Stimulated activated naive B cell treated with anti-CD40 and anti-IgM and Interleukin-4, amounts not matched to agents 10 μg/mL and 1 μg/mL and 100 μg/mL, for 72 hours (primary cell): ENCODE measurements around the gene SMAD6.

Experiments
- ATAC-seq, 2 donors: fragments of 150-1000 bp; cut with Tn5 transposase; replicated peaks; 2 replicates each; pipeline ENCODE4 v1.10.0; 2021; ENCODE audit warnings: moderate library complexity in 1 of 2
- DNase-seq: peaks from one replicate; pipeline ENCODE4 v3.0.0; 2021
- H3K27ac Mint-ChIP-seq: one replicate; pipeline ENCODE4 v1.8.0; 2022; ENCODE audit warnings: mild to moderate bottlenecking, mixed read lengths
- H3K27me3 Mint-ChIP-seq, 2 donors: one replicate each; pipeline ENCODE4 v1.8.0; 2022; ENCODE audit warnings: mixed read lengths in 2 of 2
- H3K36me3 Mint-ChIP-seq, 2 donors: one replicate each; pipeline ENCODE4 v1.8.0; 2022; ENCODE audit warnings: mixed read lengths in 2 of 2, mild to moderate bottlenecking in 1 of 2
- H3K4me1 Mint-ChIP-seq, 2 donors: one replicate each; pipeline ENCODE4 v1.8.0; 2022; ENCODE audit warnings: mixed read lengths in 2 of 2, mild to moderate bottlenecking in 1 of 2
- H3K4me3 Mint-ChIP-seq, 2 donors: one replicate each; pipeline ENCODE4 v1.8.0; 2022; ENCODE audit warnings: mild to moderate bottlenecking in 2 of 2, mixed read lengths in 2 of 2, moderate library complexity in 1 of 2
- H3K9me3 Mint-ChIP-seq, 2 donors: one replicate each; pipeline ENCODE4 v1.8.0; 2022; ENCODE audit warnings: mixed read lengths in 2 of 2, mild to moderate bottlenecking in 1 of 2

Gene SMAD6

DNA sequence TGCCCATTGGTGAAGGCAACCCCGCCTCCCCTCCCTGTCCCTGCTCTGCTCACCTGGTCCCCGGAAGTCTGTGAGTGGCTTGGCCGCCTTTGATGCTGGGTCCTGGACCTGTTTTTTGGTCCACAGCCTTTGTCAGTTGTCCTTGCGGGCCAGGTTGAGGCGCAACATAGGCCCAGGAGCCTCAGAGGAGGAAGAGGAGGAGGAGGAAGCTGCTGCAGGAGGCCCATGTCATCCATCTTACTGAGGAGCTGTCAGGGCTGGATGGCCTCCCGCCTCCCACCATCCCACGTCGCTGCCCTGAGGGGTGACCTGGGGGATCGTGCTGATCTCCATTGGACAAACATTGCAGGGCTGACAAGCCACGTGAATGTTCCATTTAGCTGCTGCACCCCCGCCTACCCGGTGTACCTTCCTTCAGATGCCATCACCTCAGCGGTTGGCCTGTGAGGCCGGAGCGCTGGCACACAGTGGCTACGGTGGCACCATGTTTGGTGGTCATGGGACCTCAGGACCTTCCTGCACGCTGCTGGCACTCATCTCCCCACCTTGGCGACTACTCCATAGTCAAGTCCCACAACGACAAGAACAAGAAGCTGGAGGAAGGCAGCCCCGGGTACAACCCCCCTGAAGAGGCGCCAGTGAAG lies 106.3 kb downstream of the SMAD6 start:
- DNase-seq (no peak), ATAC-seq (no peak)
- Mint-ChIP-seq H3K27me3 (peaks cover 6 to 10% of the 10 kb centered on the region in 2 donors), H3K36me3 (no peaks in the 10 kb centered on the region), H3K4me3 (no peak overlapping the region), H3K9me3 (peaks cover 0 to 7% of the 10 kb centered on the region in 2 donors), H3K4me1 (no peaks in the 10 kb centered on the region), H3K27ac (no peak overlapping the region)

DNA sequence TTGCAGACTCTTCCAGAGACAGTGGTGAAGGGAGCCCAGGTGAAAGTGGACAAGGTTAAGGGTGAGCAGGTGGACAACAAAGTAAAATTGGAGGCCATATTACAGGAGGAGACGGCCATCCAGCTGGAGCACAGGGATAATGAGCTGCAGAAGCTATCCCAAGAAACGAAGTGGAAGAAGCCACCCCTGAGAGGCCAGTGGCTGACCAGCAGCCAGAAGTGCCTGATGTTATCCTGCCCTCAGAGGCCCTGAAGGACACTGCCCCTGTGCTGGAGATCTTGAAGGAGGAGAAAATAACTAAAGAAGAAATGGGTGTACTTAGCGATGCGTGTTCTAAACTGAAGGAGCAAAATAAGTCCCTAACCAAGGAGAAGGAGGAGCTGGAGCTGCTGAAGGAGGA lies 107.6 kb downstream of the SMAD6 start:
- no peak for DNase-seq
- no peaks in the 10 kb centered on the region for H3K36me3 Mint-ChIP-seq
- no peak overlapping the region for H3K27ac Mint-ChIP-seq

DNA sequence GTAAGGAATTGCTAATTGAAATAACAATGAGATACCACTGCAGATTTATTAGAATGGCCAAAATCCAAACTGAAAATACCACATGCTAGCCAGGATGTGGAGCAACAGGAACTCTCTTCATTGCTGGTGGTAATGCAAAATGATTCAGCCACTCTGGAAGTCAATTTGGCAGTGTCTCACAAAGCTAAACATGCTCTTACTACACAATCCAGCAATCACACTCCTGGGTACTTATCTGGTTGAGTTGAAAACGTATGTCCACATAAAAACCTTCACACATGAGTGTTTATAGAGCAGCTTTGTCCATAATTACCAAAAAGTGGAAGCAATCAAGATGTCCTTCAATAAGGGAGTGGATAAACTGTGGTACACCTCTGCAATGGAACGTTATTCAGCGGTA lies 113.3 kb downstream of the SMAD6 start:
- H3K9me3 Mint-ChIP-seq, result peaks cover 0 to 7% of the 10 kb centered on the region in 2 donors
- no peak overlapping the region for H3K27ac Mint-ChIP-seq
- DNase-seq, result no peak
- H3K4me1 Mint-ChIP-seq, result peaks cover 5 to 9% of the 10 kb centered on the region in 2 donors
- no peak for ATAC-seq
- peaks cover 6 to 10% of the 10 kb centered on the region in 2 donors for H3K27me3 Mint-ChIP-seq
- no peak overlapping the region for H3K4me3 Mint-ChIP-seq
- no peaks in the 10 kb centered on the region for H3K36me3 Mint-ChIP-seq

More for the DNA sequence above, 107.6 kb downstream of the SMAD6 start:
- ATAC-seq, result no peak
- peaks cover 0 to 7% of the 10 kb centered on the region in 2 donors for H3K9me3 Mint-ChIP-seq
- H3K4me1 Mint-ChIP-seq, result no peaks in the 10 kb centered on the region
- H3K27me3 Mint-ChIP-seq, result peaks cover 6 to 10% of the 10 kb centered on the region in 2 donors
- H3K4me3 Mint-ChIP-seq, result no peak overlapping the region

DNA sequence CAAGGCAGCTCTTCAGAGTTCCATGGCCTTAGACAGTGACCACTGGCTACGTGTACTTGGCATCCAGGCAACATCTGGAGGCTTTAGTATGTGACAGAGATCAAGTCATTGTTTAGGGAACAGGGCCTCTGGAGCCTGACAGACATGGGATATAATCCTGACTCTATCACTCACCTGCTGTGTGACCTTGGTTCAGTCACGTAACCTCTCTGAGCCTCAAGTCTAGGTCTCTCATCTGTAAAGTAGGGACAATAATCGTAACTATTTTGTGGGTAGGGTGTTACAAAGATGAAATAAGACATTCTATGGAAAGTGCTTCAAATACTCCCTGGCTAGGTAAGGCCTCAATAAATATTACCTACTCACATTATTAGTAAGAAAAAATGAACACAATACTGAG lies 114.2 kb downstream of the SMAD6 start:
- no peaks in the 10 kb centered on the region for H3K36me3 Mint-ChIP-seq
- H3K4me1 Mint-ChIP-seq, result peaks cover 5 to 9% of the 10 kb centered on the region in 2 donors
- peaks cover 6 to 10% of the 10 kb centered on the region in 2 donors for H3K27me3 Mint-ChIP-seq
- ATAC-seq (no peak), DNase-seq (no peak)
- H3K27ac Mint-ChIP-seq, result no peak overlapping the region
- H3K4me3 Mint-ChIP-seq, result no peak overlapping the region
- H3K9me3 Mint-ChIP-seq, result peaks cover 0 to 7% of the 10 kb centered on the region in 2 donors

DNA sequence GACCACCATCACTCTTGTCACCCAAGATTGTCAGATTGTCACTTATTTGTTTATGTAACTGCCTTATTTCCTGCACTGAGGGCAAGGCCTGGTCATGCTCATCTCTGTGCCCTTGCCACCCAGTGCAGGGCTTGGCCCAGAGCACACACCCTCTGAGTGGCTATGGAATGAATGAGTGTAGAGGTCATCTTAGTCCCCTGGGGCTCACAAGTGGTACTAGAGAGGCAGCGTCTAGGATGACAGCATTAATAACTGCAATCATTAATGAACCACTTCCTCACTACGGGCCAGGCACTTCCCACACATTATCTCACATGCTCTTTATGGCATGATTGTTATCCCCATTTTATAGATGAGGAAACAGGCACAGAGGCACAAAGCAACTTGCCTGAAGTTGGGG lies 117.0 kb downstream of the SMAD6 start:
- ATAC-seq, result peak; percentile 98 to 100
- Mint-ChIP-seq H3K27me3 (no peaks in the 10 kb centered on the region), H3K27ac (peak overlapping the region; percentile 27), H3K4me3 (no peak overlapping the region), H3K9me3 (no peaks in the 10 kb centered on the region), H3K4me1 (peaks cover 5 to 9% of the 10 kb centered on the region in 2 donors), H3K36me3 (no peaks in the 10 kb centered on the region)
- peak; percentile 29 for DNase-seq

DNA sequence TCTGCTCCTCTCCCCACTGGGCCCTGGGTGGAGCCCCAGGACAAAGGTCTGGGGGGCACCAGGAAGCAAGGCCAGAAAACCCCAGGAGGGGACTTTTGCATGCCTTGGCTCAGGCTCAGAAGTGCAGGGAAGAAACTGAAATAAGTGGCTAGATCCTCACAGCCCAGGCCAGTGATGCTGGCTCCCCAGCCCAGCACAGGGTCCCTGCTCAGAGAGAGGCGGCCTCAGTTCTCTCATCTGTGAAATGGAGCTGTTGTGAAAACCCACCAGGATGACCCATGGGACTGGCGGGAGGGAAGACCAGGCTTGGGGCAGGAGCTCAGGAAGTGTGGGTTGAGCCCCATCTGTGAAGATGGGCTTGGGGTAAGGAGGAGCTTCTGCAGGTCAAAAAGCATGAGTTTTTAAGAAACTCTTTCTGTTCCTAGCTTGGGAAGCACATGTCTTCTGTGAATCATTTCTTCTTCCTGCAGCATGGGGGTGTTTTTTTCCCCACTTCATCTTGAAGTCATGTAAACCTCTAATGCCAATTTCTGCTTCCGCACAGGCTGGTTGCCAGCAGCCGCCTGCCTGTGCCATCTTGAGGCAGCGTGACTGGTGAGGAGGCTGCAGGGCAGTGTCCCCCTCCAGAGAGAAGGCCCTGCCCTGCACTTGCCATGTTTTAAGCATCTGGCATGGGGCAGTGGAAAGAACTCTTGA lies 118.6 kb downstream of the SMAD6 start:
- H3K4me3 Mint-ChIP-seq, result no peak overlapping the region
- H3K27ac Mint-ChIP-seq, result no peak overlapping the region
- H3K4me1 Mint-ChIP-seq, result peaks cover 5 to 9% of the 10 kb centered on the region in 2 donors
- no peaks in the 10 kb centered on the region for H3K27me3 Mint-ChIP-seq
- ATAC-seq (no peak), DNase-seq (no peak)
- no peaks in the 10 kb centered on the region for H3K36me3 Mint-ChIP-seq
- H3K9me3 Mint-ChIP-seq, result no peaks in the 10 kb centered on the region

DNA sequence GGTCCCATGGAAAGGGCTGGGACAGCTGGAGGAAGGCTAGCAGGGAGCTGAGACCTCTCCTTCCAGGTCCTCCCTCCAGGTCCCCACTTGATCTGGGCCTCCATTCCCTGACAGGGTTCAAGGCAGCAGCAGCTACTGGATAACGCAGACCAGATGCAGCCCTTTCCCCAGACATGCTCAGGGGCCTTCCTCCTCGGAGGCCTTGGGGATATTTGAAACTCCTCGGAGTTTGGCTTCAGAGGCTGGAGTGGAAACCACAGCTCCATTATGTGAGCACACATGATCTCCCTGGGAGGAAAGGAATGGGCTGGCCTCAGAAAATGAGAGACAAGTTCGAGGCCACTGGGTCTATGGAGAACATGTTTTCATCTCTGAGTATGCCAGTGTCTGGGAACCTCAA lies 119.3 kb downstream of the SMAD6 start:
- Mint-ChIP-seq H3K4me3 (no peak overlapping the region), H3K27ac (no peak overlapping the region), H3K36me3 (no peaks in the 10 kb centered on the region), H3K27me3 (no peaks in the 10 kb centered on the region), H3K9me3 (no peaks in the 10 kb centered on the region), H3K4me1 (peaks cover 5 to 9% of the 10 kb centered on the region in 2 donors)
- ATAC-seq (no peak), DNase-seq (no peak)

DNA sequence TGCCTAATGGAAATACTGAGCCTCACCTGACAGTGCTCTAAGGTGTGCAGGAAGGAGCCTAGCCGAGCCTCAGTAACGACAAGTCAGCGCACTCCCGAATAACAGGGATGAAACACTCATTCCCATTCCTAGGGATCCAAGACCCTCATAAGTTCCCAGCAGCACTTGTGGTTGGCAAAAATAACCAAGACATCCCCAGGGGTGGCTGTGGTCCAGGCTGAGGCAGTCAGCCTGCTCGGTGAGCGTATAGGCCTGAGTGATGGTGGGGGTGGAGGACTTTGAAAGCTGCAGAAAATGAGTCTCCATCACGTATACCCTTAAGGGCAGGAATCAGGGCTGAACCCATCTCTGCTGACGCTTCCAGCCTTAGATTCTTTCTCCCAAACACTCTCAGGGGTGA lies 120.1 kb downstream of the SMAD6 start:
- Mint-ChIP-seq H3K27me3 (no peaks in the 10 kb centered on the region), H3K4me3 (no peak overlapping the region), H3K4me1 (peaks cover 5 to 9% of the 10 kb centered on the region in 2 donors), H3K27ac (no peak overlapping the region), H3K9me3 (no peaks in the 10 kb centered on the region), H3K36me3 (no peaks in the 10 kb centered on the region)
- DNase-seq (no peak), ATAC-seq (no peak)

DNA sequence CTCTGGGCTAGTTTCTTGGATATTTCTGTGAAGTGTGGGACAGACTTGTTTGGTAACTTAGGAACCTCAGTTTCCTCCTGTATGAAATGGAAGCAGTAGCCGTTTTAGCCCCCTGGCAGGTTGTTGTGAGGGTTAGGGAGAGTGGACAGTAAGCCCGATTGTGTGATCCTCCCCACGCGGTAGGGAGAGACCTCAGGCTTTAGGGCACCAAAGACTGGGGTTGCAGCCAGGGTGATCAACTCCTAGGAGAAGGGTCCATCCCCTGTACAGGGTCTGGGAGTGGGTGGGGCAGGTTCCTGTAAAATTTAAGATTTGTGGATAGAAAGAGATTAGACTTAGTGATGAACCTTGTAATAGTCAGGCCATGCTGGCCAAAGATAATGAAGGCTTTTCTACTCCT lies 120.5 kb downstream of the SMAD6 start:
- ATAC-seq (no peak), DNase-seq (no peak)
- H3K4me1 Mint-ChIP-seq, result peaks cover 5 to 9% of the 10 kb centered on the region in 2 donors
- H3K4me3 Mint-ChIP-seq, result no peak overlapping the region
- no peaks in the 10 kb centered on the region for H3K36me3 Mint-ChIP-seq
- H3K27ac Mint-ChIP-seq, result no peak overlapping the region
- no peaks in the 10 kb centered on the region for H3K27me3 Mint-ChIP-seq
- no peaks in the 10 kb centered on the region for H3K9me3 Mint-ChIP-seq

DNA sequence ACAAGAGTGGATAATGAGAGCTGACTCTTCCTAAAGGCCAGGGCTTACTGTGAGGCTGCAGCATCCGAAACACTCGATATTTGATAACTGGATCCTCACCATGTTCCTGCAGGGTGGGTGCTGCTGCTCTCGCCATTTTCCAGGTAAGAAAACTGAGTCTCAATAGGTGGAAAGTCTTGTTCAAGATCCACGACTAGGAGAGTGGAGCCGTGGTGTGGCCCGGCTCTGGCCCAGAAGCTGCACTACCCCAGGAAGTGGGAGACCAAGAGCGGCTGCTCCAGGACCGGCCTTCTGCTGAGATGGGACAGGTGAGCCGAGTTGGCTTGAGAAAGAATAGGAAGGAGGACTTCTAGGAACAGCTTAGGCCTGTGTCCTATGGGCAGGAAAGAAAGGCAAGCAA lies 121.6 kb downstream of the SMAD6 start:
- no peak for DNase-seq
- H3K36me3 Mint-ChIP-seq, result no peaks in the 10 kb centered on the region
- no peak for ATAC-seq
- H3K9me3 Mint-ChIP-seq, result no peaks in the 10 kb centered on the region
- H3K27me3 Mint-ChIP-seq, result no peaks in the 10 kb centered on the region
- no peak overlapping the region for H3K27ac Mint-ChIP-seq
- H3K4me1 Mint-ChIP-seq, result peaks cover 5 to 8% of the 10 kb centered on the region in 2 donors
- no peak overlapping the region for H3K4me3 Mint-ChIP-seq

DNA sequence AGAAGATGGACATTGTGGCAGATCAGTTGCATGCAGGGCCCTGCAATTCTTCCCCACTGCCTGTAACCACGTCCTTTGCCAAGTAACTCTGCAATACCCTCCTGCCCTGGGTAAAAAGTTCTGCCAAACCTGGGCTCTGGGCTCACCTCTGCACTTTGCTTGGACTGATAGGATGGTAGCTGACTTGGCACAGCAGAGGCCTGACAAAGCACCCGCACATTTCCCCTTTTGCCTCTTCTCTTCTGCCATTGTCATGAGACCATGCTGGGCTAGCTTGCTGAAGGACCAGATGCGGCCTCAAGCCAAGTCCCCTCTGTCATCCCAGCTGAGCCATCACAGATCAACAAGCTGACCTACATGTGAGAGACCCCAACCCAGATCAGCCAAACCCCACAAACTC lies 122.4 kb downstream of the SMAD6 start:
- no peak overlapping the region for H3K27ac Mint-ChIP-seq
- H3K4me3 Mint-ChIP-seq, result no peak overlapping the region
- ATAC-seq, result no peak
- H3K27me3 Mint-ChIP-seq, result no peaks in the 10 kb centered on the region
- DNase-seq, result no peak
- H3K36me3 Mint-ChIP-seq, result no peaks in the 10 kb centered on the region
- H3K9me3 Mint-ChIP-seq, result no peaks in the 10 kb centered on the region
- peaks cover under 1 to 2% of the 10 kb centered on the region in 2 donors for H3K4me1 Mint-ChIP-seq

DNA sequence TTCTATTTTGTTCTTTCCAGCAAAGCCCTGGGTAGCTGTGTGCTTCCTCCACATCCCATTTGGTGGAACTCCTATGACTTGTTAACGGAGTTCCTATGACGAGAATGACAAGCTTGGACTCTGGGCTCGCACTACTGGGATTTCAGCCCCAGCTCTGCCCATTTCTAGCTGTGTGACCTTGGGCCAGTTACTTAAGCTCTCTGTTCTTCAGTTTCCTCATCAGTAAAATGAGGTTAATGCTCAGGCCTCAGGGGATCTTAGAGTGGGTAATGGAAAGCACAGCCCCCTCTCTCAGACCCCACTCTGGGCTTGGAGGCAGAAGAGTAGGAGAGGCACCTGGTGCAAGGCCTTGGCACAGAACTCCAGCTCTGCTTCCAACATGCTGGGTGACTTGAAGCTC lies 123.1 kb downstream of the SMAD6 start:
- Mint-ChIP-seq H3K27ac (no peak overlapping the region), H3K4me3 (no peak overlapping the region), H3K4me1 (peaks cover 0 to under 1% of the 10 kb centered on the region in 2 donors), H3K36me3 (no peaks in the 10 kb centered on the region), H3K27me3 (no peaks in the 10 kb centered on the region), H3K9me3 (no peaks in the 10 kb centered on the region)
- DNase-seq (no peak), ATAC-seq (no peak)

DNA sequence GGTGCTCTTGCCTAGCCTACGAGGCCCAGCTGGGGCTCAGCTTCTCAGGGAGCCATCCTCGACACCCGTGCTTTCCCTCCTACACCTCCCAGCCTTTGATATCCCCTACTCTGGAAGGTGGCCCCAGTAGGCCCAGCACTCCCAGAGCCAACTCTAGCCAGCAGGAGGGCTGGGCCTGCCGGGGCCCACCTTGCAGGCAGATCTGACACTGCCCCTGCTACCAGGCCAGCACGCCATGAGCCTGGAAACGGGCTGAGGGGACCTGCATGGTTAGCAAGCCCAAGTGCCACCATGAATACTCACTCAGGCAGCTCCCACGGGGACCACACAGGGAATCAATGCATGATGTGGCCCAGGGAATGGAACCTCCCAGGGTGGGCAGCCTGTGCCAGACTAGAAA lies 123.7 kb downstream of the SMAD6 start:
- Mint-ChIP-seq H3K4me3 (no peak overlapping the region), H3K36me3 (no peaks in the 10 kb centered on the region), H3K4me1 (peaks cover 0 to under 1% of the 10 kb centered on the region in 2 donors), H3K27me3 (no peaks in the 10 kb centered on the region), H3K9me3 (no peaks in the 10 kb centered on the region), H3K27ac (no peak overlapping the region)
- DNase-seq, result no peak
- no peak for ATAC-seq

DNA sequence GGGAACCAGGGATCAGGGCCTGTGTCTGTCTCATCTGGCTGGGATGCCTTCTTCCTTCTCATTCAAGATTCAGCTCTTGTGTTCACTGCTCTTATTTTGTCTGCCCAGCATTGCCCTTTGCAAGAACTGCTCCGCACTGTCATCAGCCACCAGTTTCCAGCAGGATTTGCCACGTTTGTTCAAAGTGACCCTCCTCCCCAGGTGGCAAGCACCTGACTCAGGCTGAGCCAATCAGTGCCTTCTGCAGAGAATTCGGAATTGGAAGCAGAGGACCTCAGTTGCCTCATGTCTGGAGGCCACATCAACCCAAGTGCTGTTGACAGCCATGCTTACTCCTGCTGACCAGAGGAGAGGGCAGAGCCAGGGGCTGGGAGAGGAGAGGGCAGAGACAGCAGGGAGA lies 124.5 kb downstream of the SMAD6 start:
- Mint-ChIP-seq H3K4me1 (peaks cover 0 to 8% of the 10 kb centered on the region in 2 donors), H3K27me3 (no peaks in the 10 kb centered on the region), H3K9me3 (peaks cover 0 to 2% of the 10 kb centered on the region in 2 donors), H3K4me3 (no peak overlapping the region), H3K36me3 (no peaks in the 10 kb centered on the region), H3K27ac (no peak overlapping the region)
- ATAC-seq, result no peak
- DNase-seq, result no peak

DNA sequence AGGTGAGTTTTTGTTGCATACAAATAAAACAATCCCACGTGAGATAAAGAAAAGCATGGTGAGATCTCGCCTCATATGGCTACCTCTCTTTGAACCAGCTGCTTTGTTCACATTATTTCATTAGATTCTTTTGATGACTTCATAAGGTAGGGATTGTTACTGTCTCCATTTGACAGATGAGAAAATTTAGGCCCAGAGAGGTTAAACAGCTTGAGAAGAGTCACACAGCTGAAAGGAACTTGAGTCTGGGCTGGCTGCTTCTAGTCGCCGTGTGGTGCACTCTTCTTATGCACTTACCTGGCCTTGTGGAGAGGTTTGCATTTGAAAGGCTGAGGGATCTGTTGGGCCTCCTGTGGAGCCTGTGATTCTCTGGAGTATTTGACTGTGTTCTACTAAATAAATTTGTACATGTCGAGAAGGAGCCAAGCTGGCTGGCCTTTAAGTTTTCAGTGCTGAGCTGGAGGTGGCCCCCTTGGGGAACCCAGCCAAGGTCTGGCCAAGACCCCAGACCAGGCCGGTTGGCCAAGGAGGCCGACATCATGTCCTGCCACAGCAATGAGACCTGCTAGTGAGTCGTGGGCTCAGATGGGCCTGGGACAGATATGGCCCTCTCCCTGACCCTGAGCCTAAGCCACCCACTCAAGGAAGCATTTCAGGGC lies 125.1 kb downstream of the SMAD6 start:
- Mint-ChIP-seq H3K27me3 (no peaks in the 10 kb centered on the region), H3K9me3 (peaks cover 0 to 2% of the 10 kb centered on the region in 2 donors), H3K36me3 (no peaks in the 10 kb centered on the region), H3K4me1 (peaks cover 4 to 12% of the 10 kb centered on the region in 2 donors), H3K27ac (no peak overlapping the region), H3K4me3 (no peak overlapping the region)
- ATAC-seq, result no peak
- no peak for DNase-seq
